OCI-M1 (cell line): ENCODE results near the gene RETN.

Experiments used
- DNase-seq: peaks from one replicate; lab custom pipeline; 2025; lab: John Stamatoyannopoulos, UW

Gene RETN

GRCh38 chr19:7709932-7710460 is 41.1 kb downstream of the RETN start:
- no peak for DNase-seq

- no peak for DNase-seq
Observed at GRCh38 chr19:7710616-7711015, 41.8 kb downstream of the RETN start.

- no peak for DNase-seq
Observed at GRCh38 chr19:7715671-7716070, 46.8 kb downstream of the RETN start.

- DNase-seq = no peak
Observed at GRCh38 chr19:7716762-7717161, 47.9 kb downstream of the RETN start.

- no peak for DNase-seq
Observed at GRCh38 chr19:7718668-7719067, 49.8 kb downstream of the RETN start.
